Liver (tissue), 3 donors: Measurements from ENCODE around the gene UMODL1.

ENCODE experiments used
- ATF3 ChIP-seq: IDR thresholded peaks from 2 replicates; pipeline ENCODE4 v1.6.1; 2016; ENCODE audit warnings: antibody characterized with exemption
- CTCF ChIP-seq: fragments of 150-350 bp; IDR thresholded peaks from 2 replicates; pipeline ENCODE4 v1.5.1; 2017; ENCODE audit warnings: improper control_type of control experiment, low read depth, low read length; ENCODE audit not compliant: missing input control
- EGR1 ChIP-seq, 2 donors: IDR thresholded peaks; 2 replicates each; pipeline ENCODE4 v1.6.1; 2016 to 2018; ENCODE audit warnings: antibody characterized with exemption in 2 of 2, low read depth in 2 of 2
- GABPA ChIP-seq, 2 donors: IDR thresholded peaks in 1 of 2; conservative IDR thresholded peaks in 1 of 2; 2 replicates each; pipeline ENCODE4 v1.6.1; 2016; ENCODE audit warnings: antibody characterized with exemption in 2 of 2, mild to moderate bottlenecking in 1 of 2, moderate library complexity in 1 of 2
- HNF4A ChIP-seq, 2 donors: conservative IDR thresholded peaks; 2 replicates each; pipeline ENCODE4 v1.6.1; 2016; ENCODE audit warnings: antibody characterized with exemption in 2 of 2, mild to moderate bottlenecking in 2 of 2
- JUND ChIP-seq, 2 donors: IDR thresholded peaks; 2 replicates each; pipeline ENCODE4 v1.6.1; 2016; ENCODE audit warnings: antibody characterized with exemption in 2 of 2
- MAX ChIP-seq: IDR thresholded peaks from 2 replicates; pipeline ENCODE4 v1.6.1; 2016; ENCODE audit warnings: antibody characterized with exemption
- NR2F2 ChIP-seq: IDR thresholded peaks from 2 replicates; pipeline ENCODE4 v1.6.1; 2016; ENCODE audit warnings: antibody characterized with exemption
- RAD21 ChIP-seq, 2 donors: IDR thresholded peaks; 2 replicates each; pipeline ENCODE4 v1.6.1; 2016; ENCODE audit warnings: antibody characterized with exemption in 2 of 2, mild to moderate bottlenecking in 2 of 2
- REST ChIP-seq: IDR thresholded peaks from 2 replicates; pipeline ENCODE4 v1.6.1; 2016; ENCODE audit warnings: antibody characterized with exemption, mild to moderate bottlenecking
- SP1 ChIP-seq: IDR thresholded peaks from 2 replicates; pipeline ENCODE4 v1.6.1; 2018; ENCODE audit warnings: antibody characterized with exemption, mild to moderate bottlenecking
- TAF1 ChIP-seq: conservative IDR thresholded peaks from 2 replicates; pipeline ENCODE4 v1.6.1; 2016; ENCODE audit warnings: antibody characterized with exemption, mild to moderate bottlenecking
- YY1 ChIP-seq: IDR thresholded peaks from 2 replicates; pipeline ENCODE4 v1.6.1; 2016; ENCODE audit warnings: antibody characterized with exemption, mild to moderate bottlenecking
- ZBTB33 ChIP-seq: IDR thresholded peaks from 2 replicates; pipeline ENCODE4 v1.6.1; 2016; ENCODE audit warnings: antibody characterized with exemption
- donor health status: healthy.
- donor health status: healthy.

GRCh38 chr21:42041246-42041645 lies 29.9 kb upstream of the UMODL1 start:
- TF ChIP-seq CTCF: no peak
- no peak for TF ChIP-seq JUND (IDR thresholded peaks at IDR 0.05)
- TF ChIP-seq REST: no peak
- TF ChIP-seq SP1: no peak
- no peak for TF ChIP-seq ATF3
- TF ChIP-seq EGR1 (IDR thresholded peaks at IDR 0.05; ENCODE audit: low read depth in 2 of 2): no peak
- no peak for TF ChIP-seq MAX
- TF ChIP-seq ZBTB33: no peak
- TF ChIP-seq HNF4A (conservative IDR thresholded peaks at IDR 0.05): no peak
- no peak for TF ChIP-seq RAD21 (IDR thresholded peaks at IDR 0.05)
- TF ChIP-seq TAF1: no peak
- no peak for TF ChIP-seq GABPA (IDR thresholded peaks at IDR 0.05 in 1 of 2, conservative IDR thresholded peaks at IDR 0.05 in 1 of 2)
- no peak for TF ChIP-seq YY1
- no peak for TF ChIP-seq NR2F2
